Measurements from ENCODE around the gene KCTD16. TPM values are rescaled to one million over a fixed set of nuclear protein-coding genes. Genes with fewer than 3 reads are reported as not detected.

KCTD16 gene
- total RNA-seq, 1 experiment from 2014 or later: 0.08 TPM

GRCh38 chr5:144295284-144295683, 124.6 kb downstream of the KCTD16 start:
- no peak for DNase-seq (ENCODE audit: low read depth in 1 of 2, low spot score in 2 of 2)
- H3K27ac ChIP-seq: no peak overlapping the region
- no peaks in the 10 kb centered on the region for H3K36me3 ChIP-seq
- H3K27me3 ChIP-seq (replicated peaks): no peaks in the 10 kb centered on the region
- H3K4me1 ChIP-seq (replicated peaks): no peaks in the 10 kb centered on the region
- no peak overlapping the region for H3K4me3 ChIP-seq
- 0 out of 2 replicates have a peak, but pooled peaks cover 3% of the 10 kb centered on the region for H3K9me3 ChIP-seq (replicated peaks)

DNA sequence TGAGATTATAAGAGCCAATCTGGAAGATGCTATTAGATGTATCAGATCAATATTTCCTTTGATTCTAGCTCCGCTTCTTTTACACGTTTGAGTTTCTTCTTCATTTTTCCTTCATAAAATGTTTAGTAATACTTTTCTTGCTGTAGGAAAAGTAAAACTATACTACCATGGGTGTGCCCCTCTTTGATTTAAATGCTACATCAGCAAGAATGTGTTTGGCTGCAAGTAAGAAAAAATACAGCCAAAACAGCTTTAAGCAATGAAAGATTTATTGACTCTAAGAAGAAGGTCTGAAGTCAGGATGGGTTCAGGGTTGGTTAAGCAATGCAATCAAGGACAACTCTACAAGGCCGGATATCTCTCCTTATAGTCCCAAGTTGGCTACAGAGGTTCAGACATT, 126.4 kb downstream of the KCTD16 start:
- H3K36me3 ChIP-seq: no peaks in the 10 kb centered on the region
- no peak for DNase-seq (ENCODE audit: low read depth in 1 of 2, low spot score in 2 of 2)
- H3K9me3 ChIP-seq (replicated peaks): 0 out of 2 replicates have a peak, but pooled peaks cover 3% of the 10 kb centered on the region
- no peak overlapping the region for H3K4me3 ChIP-seq
- H3K27me3 ChIP-seq (replicated peaks): no peaks in the 10 kb centered on the region
- no peaks in the 10 kb centered on the region for H3K4me1 ChIP-seq (replicated peaks)
- no peak overlapping the region for H3K27ac ChIP-seq

- DNase-seq (ENCODE audit: low read depth in 1 of 2, low spot score in 2 of 2): no peak
- Histone ChIP-seq H3K4me3 (no peak overlapping the region), H3K9me3 (replicated peaks) (0 out of 2 replicates have a peak, but pooled peaks cover 3% of the 10 kb centered on the region), H3K36me3 (no peaks in the 10 kb centered on the region), H3K27me3 (replicated peaks) (no peaks in the 10 kb centered on the region), H3K27ac (no peak overlapping the region), H3K4me1 (replicated peaks) (no peaks in the 10 kb centered on the region)
Observed at GRCh38 chr5:144298658-144299057, 128.0 kb downstream of the KCTD16 start.

DNA sequence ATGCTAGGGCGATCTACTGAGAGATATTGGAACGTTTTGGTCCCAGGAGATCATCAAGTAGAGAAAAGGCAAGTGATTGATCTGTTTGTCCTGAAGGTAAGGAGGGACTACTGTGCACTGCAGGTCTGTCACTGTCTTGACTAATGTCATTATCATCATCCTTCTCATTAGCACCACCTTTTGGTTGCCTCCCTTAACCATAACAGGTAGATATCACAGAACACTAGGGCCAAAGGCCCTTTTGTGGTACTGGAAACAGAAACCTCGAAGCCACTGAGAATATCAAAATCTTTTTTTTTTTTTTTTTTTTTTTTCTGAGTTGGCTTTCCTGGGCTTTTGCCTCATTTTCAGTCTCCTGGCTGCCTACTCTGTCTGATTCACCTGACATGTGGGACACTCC, 134.0 kb downstream of the KCTD16 start:
- Histone ChIP-seq H3K27ac (no peak overlapping the region), H3K36me3 (no peaks in the 10 kb centered on the region), H3K9me3 (replicated peaks) (peaks cover 2% of the 10 kb centered on the region; the same call in 1 of the 2 replicates), H3K4me3 (no peak overlapping the region), H3K27me3 (replicated peaks) (no peaks in the 10 kb centered on the region), H3K4me1 (replicated peaks) (no peaks in the 10 kb centered on the region)
- DNase-seq (ENCODE audit: low read depth in 1 of 2, low spot score in 2 of 2): no peak

DNA sequence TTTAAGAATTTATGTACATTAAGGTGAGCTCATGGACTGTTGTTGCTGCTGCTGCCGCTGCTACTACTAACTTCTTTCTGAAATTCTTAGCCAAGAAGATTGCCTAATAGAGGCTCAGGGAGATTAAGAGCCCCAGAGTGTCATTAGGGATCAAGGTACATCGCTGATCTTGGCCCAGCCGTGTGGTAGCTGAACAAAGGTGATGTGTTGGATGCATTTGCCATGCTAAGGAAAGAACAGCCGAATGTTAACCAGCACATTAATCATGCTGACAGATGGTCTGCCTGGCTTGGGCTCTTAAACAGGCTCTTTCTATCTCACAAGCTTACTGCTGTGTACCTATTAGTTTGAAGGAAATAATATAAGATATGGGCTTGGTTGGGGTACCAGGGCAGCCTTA, 137.1 kb downstream of the KCTD16 start:
- DNase-seq (ENCODE audit: low read depth in 1 of 2, low spot score in 2 of 2): no peak
- Histone ChIP-seq H3K36me3 (no peaks in the 10 kb centered on the region), H3K9me3 (replicated peaks) (peaks cover 2% of the 10 kb centered on the region; the same call in 1 of the 2 replicates), H3K4me3 (no peak overlapping the region), H3K27me3 (replicated peaks) (no peaks in the 10 kb centered on the region), H3K27ac (no peak overlapping the region), H3K4me1 (replicated peaks) (no peaks in the 10 kb centered on the region)

DNA sequence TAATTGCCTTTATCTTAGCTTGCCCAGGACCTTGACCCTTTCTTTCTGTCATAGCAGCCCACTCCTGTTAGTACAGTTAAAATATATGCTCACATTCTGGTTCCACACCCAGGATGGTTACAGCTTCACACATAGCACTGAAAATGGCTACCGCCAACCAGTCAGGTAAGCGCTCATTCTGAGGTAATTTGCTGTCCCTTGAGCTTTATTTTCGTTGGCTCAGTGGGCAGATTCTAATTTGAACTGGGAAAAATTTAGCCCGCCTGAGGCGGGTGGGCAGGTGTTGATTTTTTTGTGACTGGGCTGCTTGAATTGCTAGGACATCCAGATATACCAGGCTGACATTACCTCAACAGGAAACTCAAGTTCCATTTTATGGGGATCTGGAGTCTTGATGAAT, 137.5 kb downstream of the KCTD16 start:
- peaks cover 2% of the 10 kb centered on the region; the same call in 1 of the 2 replicates for H3K9me3 ChIP-seq (replicated peaks)
- H3K4me3 ChIP-seq: no peak overlapping the region

DNA sequence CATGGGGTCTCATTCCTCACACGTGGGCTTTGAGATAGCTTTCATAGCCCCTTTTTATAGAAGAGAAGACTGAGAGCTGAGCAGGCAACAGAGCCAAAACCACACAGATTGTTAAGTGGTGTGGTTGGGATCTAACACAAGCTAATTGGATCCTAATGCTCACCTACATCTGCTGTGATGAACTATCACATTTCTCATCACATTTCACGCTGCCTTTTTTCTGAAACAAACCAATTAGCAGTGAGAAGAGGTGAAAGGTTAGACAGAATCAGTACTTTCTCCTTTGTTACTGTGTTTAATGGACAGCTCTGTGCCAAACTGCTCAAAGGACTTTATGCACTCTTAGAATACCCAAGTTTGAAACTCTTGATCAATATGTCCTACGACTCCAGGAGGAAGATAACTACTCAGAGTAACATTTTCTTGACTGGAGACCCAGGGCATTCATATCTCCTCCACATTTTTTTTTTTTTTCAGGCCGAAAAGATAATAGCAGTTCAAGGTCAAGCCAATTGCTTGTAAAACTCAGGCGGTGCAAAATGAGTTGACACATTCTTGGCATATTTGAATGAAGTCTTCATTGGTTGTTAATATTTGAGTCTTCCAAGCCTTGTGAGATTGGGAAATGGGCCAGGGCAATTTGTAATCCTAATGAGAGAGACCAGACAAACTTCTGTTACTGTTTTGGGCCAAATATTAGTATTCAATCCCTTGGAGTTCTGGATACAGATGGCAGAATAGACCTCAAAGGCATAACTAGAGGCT, 138.4 kb downstream of the KCTD16 start:
- Histone ChIP-seq H3K4me3 (no peak overlapping the region), H3K36me3 (no peaks in the 10 kb centered on the region), H3K27me3 (replicated peaks) (no peaks in the 10 kb centered on the region; the same call in 1 of the 2 replicates), H3K9me3 (replicated peaks) (peaks cover 2% of the 10 kb centered on the region; the same call in 1 of the 2 replicates), H3K27ac (no peak overlapping the region), H3K4me1 (replicated peaks) (no peaks in the 10 kb centered on the region)
- no peak for DNase-seq (ENCODE audit: low read depth in 1 of 2, low spot score in 2 of 2)

More for the DNA sequence above, 137.5 kb downstream of the KCTD16 start:
- Histone ChIP-seq H3K27me3 (replicated peaks) (no peaks in the 10 kb centered on the region), H3K27ac (no peak overlapping the region), H3K36me3 (no peaks in the 10 kb centered on the region), H3K4me1 (replicated peaks) (no peaks in the 10 kb centered on the region)
- DNase-seq (ENCODE audit: low read depth in 1 of 2, low spot score in 2 of 2): no peak

DNA sequence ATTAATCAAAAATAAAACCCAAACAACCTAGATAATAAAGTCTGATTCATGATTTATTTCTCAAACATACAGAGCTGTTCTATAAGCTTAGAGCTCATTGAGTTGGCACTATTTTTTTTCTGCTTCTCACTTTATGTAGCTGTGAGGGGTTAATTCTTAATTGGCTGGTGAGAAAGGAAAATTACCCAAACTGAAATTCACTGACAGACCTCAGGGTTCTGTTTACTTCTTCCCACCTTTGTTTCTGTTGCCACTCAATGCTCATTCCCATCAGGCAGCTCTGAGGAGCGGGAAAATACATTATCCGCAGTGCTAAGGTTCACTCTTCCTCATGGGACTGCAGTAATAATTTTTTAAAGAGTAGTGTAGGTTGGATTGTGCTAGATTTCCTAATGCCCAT, 139.9 kb downstream of the KCTD16 start:
- no peaks in the 10 kb centered on the region for H3K36me3 ChIP-seq
- no peaks in the 10 kb centered on the region for H3K4me1 ChIP-seq (replicated peaks)

GRCh38 chr5:144313147-144313726, 142.6 kb downstream of the KCTD16 start:
- peaks cover 4% of the 10 kb centered on the region; the same call in 1 of the 2 replicates for H3K27me3 ChIP-seq (replicated peaks)
- no peaks in the 10 kb centered on the region for H3K4me1 ChIP-seq (replicated peaks)
- no peak for DNase-seq (ENCODE audit: low read depth in 1 of 2, low spot score in 2 of 2)
- H3K9me3 ChIP-seq (replicated peaks): 0 out of 2 replicates have a peak, but pooled peaks cover 2% of the 10 kb centered on the region
- no peak overlapping the region for H3K27ac ChIP-seq
- no peak overlapping the region for H3K4me3 ChIP-seq
- no peaks in the 10 kb centered on the region for H3K36me3 ChIP-seq

More for the DNA sequence above, 139.9 kb downstream of the KCTD16 start:
- H3K27ac ChIP-seq: no peak overlapping the region
- H3K4me3 ChIP-seq: no peak overlapping the region
- H3K27me3 ChIP-seq (replicated peaks): peaks cover 4% of the 10 kb centered on the region; the same call in 1 of the 2 replicates
- H3K9me3 ChIP-seq (replicated peaks): peaks cover 2% of the 10 kb centered on the region; the same call in 1 of the 2 replicates
- DNase-seq (ENCODE audit: low read depth in 1 of 2, low spot score in 2 of 2): no peak

GRCh38 chr5:144315026-144315425, 144.4 kb downstream of the KCTD16 start:
- H3K9me3 ChIP-seq (replicated peaks): no peaks in the 10 kb centered on the region
- peaks cover 4% of the 10 kb centered on the region; the same call in 1 of the 2 replicates for H3K27me3 ChIP-seq (replicated peaks)
- no peak overlapping the region for H3K27ac ChIP-seq
- no peak overlapping the region for H3K4me3 ChIP-seq
- DNase-seq (ENCODE audit: low read depth in 1 of 2, low spot score in 2 of 2): no peak
- H3K36me3 ChIP-seq: no peaks in the 10 kb centered on the region
- H3K4me1 ChIP-seq (replicated peaks): no peaks in the 10 kb centered on the region

- H3K4me3 ChIP-seq: no peak overlapping the region
- no peak for DNase-seq (ENCODE audit: low read depth in 1 of 2, low spot score in 2 of 2)
Observed at GRCh38 chr5:144315994-144316634, 145.4 kb downstream of the KCTD16 start.

GRCh38 chr5:144318011-144318410, 147.3 kb downstream of the KCTD16 start:
- H3K4me3 ChIP-seq: no peak overlapping the region
- no peak for DNase-seq (ENCODE audit: low read depth in 1 of 2, low spot score in 2 of 2)
- H3K36me3 ChIP-seq: no peaks in the 10 kb centered on the region
- peaks cover 8% of the 10 kb centered on the region; the same call in 1 of the 2 replicates for H3K27me3 ChIP-seq (replicated peaks)
- no peaks in the 10 kb centered on the region for H3K9me3 ChIP-seq (replicated peaks)
- H3K4me1 ChIP-seq (replicated peaks): no peaks in the 10 kb centered on the region
- H3K27ac ChIP-seq: no peak overlapping the region

More at GRCh38 chr5:144315994-144316634, 145.4 kb downstream of the KCTD16 start:
- no peak overlapping the region for H3K27ac ChIP-seq
- no peaks in the 10 kb centered on the region for H3K36me3 ChIP-seq
- no peaks in the 10 kb centered on the region for H3K9me3 ChIP-seq (replicated peaks)
- H3K4me1 ChIP-seq (replicated peaks): no peaks in the 10 kb centered on the region
- peaks cover 4% of the 10 kb centered on the region; the same call in 1 of the 2 replicates for H3K27me3 ChIP-seq (replicated peaks)

- H3K4me3 ChIP-seq: no peak overlapping the region
- no peaks in the 10 kb centered on the region for H3K4me1 ChIP-seq (replicated peaks)
- H3K27ac ChIP-seq: no peak overlapping the region
- no peaks in the 10 kb centered on the region for H3K36me3 ChIP-seq
- no peak for DNase-seq (ENCODE audit: low read depth in 1 of 2, low spot score in 2 of 2)
- no peaks in the 10 kb centered on the region; the same call in 1 of the 2 replicates for H3K9me3 ChIP-seq (replicated peaks)
- peaks cover 8% of the 10 kb centered on the region; the same call in 1 of the 2 replicates for H3K27me3 ChIP-seq (replicated peaks)
Observed at GRCh38 chr5:144318460-144318859, 147.8 kb downstream of the KCTD16 start.

Data from SJSA1 (cell line).